Epithelial cell of proximal tubule (primary cell): Measurements from ENCODE around the gene SHANK1. TPM values are rescaled to one million over a fixed set of nuclear protein-coding genes. Genes with fewer than 3 reads are reported as not detected.

Experiments used
- DNase-seq: peaks from one replicate; pipeline ENCODE4 v3.0.0-alpha.2; 2011; ENCODE audit warnings: low read depth
- H3K4me3 ChIP-seq: 2 replicates; pipeline ENCODE4 v1.5.1; 2011; ENCODE audit warnings: low read depth, mild to moderate bottlenecking, low read length
- total RNA-seq: library from RNA; depleted of rRNA; stranded (reverse); fragments of >200 nt; gene quantifications from 2 replicates; pipeline ENCODE4 v1.2.3, GENCODE V29; 2015
- TF ChIP-seq, protein P1 (sequence below): conservative IDR thresholded peaks from 2 replicates; pipeline ENCODE4 v1.5.1; 2012; ENCODE audit warnings: low read depth, mild to moderate bottlenecking, low read length

Gene SHANK1
- total RNA-seq, 1 donor from 2014 or later, result 0.29 TPM

DNA sequence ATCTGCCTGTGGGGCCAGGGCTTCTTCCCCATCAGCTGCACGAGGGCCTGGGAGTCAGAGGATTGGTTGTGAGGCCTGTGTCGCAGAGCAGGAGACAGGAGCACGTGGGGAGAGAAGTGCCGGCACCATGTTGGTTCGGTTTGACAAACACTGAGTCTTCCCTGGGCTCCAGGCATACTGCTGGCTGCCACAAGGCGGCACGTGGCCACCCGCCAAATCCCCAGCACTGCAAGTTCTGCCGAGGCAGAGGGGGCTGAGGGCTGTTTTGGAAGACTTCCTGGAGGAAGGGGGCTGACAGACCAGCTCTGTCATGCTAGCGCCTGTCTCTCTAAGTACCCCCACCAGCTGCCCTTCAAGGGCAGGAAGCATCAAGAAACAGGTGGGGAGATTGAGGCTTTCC is 9.5 kb downstream of the SHANK1 start:
- H3K4me3 ChIP-seq, result no peak overlapping the region
- DNase-seq, result no peak
- TF ChIP-seq, protein P1, sequence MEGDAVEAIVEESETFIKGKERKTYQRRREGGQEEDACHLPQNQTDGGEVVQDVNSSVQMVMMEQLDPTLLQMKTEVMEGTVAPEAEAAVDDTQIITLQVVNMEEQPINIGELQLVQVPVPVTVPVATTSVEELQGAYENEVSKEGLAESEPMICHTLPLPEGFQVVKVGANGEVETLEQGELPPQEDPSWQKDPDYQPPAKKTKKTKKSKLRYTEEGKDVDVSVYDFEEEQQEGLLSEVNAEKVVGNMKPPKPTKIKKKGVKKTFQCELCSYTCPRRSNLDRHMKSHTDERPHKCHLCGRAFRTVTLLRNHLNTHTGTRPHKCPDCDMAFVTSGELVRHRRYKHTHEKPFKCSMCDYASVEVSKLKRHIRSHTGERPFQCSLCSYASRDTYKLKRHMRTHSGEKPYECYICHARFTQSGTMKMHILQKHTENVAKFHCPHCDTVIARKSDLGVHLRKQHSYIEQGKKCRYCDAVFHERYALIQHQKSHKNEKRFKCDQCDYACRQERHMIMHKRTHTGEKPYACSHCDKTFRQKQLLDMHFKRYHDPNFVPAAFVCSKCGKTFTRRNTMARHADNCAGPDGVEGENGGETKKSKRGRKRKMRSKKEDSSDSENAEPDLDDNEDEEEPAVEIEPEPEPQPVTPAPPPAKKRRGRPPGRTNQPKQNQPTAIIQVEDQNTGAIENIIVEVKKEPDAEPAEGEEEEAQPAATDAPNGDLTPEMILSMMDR, result no peak

DNA sequence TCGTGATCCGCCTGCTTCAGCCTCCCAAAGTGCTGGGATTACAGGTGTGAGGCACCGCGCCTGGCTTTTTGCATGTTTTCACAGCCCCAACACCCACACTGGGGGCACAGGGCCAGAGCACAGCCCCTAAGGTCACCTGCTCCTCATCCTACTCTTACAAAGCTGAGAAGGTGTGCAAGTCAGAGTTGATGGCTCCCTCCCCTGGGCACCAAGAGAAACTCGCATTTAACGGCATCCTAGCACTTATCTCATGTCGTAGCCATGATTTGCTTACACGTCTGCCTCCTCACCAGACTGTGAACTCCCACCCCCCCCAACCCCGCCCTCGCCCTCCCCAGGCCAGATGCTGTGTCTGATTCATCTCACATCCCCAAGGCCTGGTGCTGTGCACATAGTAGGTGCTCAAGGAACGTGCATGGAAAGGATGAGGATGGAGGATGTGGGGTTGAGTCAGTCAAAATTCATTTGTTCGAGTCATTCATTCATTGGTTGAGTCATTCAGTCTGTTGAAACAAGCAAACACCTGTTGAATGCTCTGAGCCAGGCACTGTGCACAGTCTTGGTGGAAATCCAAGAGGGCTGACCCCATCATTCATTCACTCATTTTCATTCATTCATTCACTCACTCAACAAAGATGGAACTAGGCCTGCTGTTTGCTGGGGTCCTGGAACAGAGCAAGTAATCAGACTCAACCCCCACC is 11.3 kb downstream of the SHANK1 start:
- TF ChIP-seq, protein P1, result no peak
- no peak overlapping the region for H3K4me3 ChIP-seq
- DNase-seq, result no peak

DNA sequence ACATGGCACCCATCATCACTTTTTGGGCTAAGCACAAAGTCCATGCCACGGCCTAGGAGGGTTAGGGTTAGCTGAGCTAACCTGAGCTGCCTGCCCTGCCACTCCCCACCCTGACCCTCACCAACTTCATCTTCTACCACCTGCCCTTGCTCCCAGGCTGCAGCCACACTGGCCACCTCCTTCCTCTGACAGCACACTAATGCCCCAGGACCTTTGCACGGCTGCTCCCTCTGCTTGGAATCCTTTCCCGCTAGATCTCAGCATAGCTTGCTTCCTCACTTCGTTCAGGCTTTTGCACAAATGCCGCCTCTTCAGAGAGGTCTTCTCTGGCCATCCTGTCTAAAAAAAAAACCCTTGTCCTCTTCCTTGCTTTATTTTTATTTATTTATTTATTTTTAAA is 13.2 kb downstream of the SHANK1 start:
- H3K4me3 ChIP-seq, result no peak overlapping the region
- no peak for DNase-seq
- TF ChIP-seq, protein P1, result no peak

DNA sequence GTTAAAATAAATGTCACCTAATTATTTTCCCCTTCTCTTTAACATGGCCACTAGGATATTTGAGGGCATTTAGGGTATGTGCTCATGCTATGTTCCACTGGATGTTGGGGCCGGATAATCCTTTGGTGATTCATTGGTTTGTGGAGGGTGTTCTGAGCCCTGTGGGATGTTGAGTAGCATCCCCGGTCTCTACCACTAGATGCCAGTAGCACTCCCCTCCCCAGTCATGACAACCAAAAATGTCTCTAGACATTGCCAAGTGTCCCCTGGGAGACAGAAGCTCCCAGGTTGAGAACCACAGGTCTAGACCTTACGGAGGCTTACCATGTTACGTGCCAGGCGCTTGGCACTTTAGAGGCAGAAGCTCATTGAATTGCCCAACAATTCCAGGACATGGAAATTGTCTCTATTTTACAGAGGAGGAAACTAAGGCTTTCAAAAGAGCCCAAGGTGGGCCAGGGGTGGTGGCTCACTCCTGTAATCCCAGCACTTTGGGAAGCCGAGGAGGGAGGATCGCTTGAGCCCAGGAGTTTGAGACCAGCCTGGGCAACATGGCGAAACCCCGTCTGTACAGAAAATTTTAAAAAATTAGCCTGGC is 14.1 kb downstream of the SHANK1 start:
- no peak overlapping the region for H3K4me3 ChIP-seq
- no peak for DNase-seq
- TF ChIP-seq, protein P1, result peak; percentile 86

DNA sequence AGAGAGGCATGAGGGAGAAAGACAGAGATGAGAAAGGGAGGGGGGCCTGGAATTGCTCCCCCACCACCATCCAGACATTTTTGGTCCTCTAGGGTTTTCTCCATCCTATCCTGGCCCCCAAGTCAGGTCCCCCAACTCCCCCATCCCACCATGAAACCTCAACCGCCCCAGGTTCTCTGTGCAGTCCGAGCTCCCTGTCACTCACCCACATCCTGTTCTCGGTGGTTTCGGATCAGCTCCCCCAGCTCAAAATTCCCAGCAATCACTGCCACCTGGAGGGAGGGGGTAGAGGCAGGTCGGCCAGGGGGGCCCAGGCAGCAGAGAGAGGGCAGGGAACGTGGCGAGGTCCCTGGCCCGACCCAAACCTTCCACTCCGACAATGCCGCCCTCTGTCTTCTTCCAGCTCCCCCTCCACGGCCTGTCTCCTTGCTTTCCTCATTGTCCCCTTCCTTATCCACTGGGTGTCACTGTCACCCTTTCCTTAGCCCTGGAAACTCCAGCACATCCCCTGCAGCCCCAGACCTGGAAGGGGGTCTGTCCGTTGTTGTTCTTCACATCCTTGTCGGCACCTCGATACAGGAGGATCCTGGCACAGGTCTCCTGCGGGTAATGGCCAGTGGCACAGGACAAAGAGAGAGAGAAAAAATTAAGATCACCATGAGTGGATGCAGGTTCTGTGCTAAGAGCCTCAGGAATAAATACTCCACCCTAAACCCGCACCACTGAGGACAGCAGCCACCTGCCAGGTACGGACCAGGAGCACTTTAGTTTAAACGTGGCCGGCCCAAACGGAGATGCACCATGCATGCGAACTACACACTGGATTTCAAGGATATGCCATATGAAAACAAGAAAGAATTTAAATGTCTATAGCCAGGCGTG is 15.4 kb downstream of the SHANK1 start:
- H3K4me3 ChIP-seq, result peak overlapping the region; percentile 71
- TF ChIP-seq, protein P1, result peak; percentile 48

DNA sequence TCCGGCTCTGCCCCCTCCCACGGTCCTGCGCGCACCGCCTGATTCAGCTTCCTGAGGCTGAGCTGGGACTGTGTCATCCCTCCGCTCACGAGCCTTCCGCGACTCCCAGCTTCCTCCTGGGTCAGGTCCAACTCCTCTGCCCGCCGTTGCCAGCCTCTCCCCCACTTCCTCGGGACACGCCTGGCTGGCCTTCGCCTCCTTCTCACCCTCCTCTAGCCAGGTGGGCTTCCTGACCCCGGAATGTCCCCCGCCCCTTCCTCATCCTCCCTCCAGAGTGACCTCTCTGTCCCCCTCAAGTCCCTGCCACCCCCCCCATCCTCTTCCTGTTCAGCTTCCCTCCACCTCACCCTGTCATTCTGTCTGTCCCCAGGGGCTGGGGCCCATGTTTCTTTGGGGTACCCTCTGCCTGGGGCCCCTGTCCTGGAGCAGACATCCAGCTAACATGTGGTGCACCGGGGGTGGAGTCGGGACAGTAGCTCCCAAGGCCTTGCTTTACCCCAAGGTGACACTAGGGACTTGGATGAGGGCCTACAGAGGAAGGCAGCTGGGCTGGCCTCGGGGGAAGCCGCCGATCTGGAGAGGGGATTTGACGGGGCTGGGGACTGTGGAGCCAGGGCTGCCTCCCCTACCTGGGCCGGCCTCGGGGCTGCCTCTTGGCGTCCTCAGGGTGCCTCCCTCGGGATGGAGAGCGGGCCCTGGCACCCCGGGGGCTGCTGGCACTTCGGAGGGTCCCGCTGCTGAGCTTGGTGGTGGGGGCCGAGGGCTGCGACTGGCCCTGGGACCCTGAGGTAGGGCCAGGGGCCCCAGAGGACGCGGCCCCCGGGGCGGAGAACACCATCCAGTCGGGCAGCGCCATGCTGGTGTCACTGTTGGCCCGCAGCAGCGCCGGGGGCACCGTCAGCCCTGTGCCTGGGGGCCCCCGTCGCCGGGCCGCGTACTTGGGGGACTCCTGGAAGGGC is 16.5 kb downstream of the SHANK1 start:
- TF ChIP-seq, protein P1, result no peak
- DNase-seq, result no peak
- peak overlapping the region; percentile 71 for H3K4me3 ChIP-seq

More for the DNA sequence above, 15.4 kb downstream of the SHANK1 start:
- DNase-seq, result no peak
